Fibroblast of upper back skin (primary cell): ENCODE measurements around the gene MZF1.
"Not testable (repeated sequence)": the region's sequence is repeated elsewhere in the genome, so short reads cannot be mapped to it uniquely, and the experiment has no call there.

Source experiments
- DNase-seq: peaks from one replicate; pipeline ENCODE4 v3.0.0-alpha.2; 2013

MZF1 gene

GRCh38 chr19:58554494-58555368 lies 18.4 kb downstream of the MZF1 start, which contains the start of gene CHMP2A:
Gene CHMP2A, minus strand, starts transcription at chr19:58555105. Its CDS starts 893 bp downstream, at chr19:58554212.
- peak; percentile 96 for DNase-seq

DNA sequence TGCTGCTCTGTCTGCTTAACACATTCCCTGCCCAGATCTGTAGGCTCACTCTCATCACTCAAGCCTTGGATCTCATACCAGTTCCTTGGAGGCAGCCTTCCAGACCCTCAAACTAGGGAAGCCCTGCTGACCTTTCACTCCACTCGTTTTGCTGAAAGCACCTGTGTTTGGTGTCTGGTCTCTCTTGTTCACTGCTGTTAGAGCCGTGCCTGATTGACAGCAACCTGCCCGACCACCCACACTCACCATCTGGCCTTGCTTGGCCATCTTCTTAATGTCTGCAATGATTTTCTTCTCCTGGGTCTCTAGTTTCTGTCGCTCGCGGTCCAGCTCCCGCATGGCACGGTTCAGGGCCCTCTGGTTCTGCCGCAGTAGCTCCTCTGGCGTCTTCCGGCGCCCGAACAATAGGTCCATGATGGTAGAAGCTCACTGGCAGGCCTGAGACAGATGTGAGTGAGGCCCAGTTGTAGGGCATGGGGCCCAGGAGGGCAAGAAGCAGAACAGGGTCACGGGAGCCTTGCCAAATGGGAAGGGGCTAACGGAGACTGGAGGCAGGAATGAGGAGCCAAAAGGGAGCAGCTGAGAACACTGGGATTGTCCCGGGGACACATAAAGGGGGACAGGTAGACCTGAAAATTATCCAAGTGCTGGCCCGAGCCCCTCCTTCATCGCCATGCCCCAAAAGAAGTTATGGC lies 19.2 kb downstream of the MZF1 start:
- no peak for DNase-seq

DNA sequence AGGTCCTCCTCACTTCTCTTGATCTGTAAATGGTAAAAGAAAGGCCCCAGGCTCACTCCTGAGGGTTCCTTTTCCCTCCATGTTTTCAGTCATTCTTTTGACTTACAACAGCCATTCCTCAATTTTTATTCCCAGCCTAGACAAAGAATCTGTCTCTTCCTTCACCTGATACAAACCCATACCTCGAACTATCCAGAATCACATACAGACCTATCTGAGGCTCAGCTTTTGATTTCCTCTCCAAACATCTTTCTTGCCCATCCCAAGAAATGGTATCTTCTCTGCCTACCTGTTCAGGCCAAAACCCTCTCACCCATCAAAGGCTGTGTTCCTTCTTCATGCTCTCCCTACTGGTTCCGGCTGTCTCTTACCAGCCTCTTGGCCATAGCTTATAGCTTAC lies 20.5 kb downstream of the MZF1 start:
- DNase-seq = no peak

- no peak for DNase-seq
Observed at GRCh38 chr19:58551577-58552471, 21.3 kb downstream of the MZF1 start.

DNA sequence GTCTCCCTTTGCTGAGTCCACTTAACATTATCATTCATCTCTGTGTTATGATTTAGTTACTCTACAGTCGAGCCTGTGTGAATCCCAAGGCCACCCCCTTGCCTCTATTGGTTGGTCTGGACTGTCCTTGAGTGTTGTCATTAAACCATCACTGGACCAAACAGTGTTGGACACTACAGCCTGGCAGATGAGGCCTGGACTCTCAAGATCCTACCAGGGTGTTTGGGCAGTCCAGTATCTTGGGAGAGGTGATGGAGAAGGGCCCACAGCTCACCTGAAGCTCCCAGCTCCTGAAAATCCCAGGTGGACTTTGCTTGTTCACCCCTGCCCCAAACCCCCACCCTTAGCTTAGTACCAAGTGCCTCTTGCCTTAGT lies 22.0 kb downstream of the MZF1 start:
- no peak for DNase-seq

DNA sequence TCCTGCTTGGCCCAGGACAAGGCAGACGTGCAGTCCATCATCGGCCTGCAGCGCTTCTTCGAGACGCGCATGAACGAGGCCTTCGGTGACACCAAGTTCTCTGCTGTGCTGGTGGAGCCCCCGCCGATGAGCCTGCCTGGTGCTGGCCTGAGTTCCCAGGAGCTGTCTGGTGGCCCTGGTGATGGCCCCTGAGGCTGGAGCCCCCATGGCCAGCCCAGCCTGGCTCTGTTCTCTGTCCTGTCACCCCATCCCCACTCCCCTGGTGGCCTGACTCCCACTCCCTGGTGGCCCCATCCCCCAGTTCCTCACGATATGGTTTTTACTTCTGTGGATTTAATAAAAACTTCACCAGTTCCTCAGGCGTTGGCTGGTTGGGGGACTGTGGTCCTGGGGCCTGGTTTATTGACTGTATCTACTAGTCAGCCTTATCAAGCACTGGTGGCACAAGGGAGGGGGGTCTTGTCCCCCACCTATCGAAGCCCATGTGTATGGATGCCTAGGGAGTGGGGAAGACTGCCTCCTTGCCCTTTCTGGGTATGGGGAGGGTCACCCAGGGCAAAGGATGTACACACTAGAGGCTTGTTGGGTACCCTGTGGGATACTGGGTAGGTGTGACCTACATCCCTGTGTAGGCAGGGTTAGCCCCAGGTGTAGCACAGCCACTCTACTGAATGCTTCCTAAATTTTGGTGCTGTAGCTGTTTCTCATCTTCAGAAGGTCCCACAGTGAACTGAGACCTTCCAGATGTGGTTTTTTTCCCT lies 22.6 kb downstream of the MZF1 start:
- no peak for DNase-seq

DNA sequence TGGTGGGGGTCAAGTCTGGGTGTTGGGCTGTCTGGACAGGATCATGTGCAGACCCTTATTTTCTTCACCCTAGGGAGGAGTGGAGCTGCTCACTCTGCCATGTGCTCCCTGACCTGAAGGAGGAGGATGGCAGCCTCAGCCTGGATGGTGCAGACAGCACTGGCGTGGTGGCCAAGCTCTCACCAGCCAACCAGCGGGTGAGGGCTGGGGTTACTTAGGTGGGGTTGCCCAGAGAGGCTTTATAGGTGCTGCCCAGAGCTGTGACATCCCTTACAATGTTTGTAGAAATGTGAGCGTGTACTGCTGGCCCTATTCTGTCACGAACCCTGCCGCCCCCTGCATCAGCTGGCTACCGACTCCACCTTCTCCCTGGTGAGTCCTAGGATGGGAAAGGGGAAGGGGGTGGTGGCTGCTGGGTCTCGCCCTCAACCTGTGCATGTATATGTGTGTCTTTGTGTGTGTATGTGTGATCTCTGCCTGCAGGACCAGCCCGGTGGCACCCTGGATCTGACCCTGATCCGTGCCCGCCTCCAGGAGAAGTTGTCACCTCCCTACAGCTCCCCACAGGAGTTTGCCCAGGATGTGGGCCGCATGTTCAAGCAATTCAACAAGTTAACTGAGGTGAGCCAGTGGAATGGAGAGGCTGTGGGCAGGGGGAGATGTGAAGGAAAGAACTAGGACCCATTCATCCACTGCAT lies 23.3 kb downstream of the MZF1 start:
- no peak for DNase-seq

- no peak for DNase-seq
Observed at GRCh38 chr19:58548859-58549663, 24.1 kb downstream of the MZF1 start.

GRCh38 chr19:58547323-58548312 lies 25.5 kb downstream of the MZF1 start:
- no peak for DNase-seq

DNA sequence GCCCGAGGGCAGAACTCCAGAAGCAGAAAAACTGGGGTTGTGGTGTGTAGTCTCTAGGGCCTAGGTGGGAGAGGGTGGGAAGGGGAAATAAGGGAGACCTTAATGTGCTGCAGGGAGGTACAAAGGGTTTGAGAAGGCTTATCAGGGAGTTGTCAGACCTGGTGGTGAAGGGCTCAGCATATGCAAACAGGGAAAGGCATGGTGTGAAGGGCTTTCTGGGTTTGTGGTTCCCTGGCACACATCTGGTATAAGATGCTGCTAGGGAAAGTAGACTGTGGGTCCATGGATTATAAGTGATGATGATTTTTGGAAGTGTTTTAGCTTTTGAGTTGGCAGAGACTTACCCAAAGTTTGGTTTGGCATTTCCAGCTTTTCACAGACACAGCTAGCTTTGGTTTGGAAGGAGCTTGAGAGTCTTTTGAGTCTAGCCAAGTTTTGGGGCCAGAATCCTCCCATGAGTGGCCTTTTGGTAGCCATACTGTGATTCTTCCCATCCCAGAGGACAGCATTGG lies 27.1 kb downstream of the MZF1 start:
- no peak for DNase-seq

DNA sequence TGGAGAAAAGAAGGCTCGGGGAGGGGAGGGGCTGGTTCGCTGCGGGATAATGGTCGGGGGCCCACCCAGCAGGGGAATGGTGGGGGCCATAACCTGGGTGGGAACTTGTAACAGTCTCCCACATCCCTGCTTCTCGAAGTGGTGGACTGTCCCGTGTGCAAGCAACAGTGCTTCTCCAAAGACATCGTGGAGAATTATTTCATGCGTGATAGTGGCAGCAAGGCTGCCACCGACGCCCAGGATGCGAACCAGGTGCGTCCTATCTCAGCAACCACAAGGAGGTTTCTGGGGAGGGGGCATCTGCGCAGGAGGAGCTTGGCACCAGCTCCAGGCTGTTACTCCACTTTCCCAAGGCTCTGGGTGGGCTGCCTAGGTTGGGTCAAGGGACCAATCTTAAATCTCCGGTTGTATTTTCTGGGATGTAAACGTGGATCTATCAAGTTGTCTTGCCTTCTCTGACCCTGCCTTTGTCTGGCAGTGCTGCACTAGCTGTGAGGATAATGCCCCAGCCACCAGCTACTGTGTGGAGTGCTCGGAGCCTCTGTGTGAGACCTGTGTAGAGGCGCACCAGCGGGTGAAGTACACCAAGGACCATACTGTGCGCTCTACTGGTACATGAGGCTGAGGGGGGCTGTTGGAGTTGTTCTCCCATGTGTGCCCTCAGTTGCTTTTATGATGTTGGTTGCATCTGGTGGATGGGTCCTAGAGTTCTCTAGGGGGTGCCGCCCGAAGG lies 27.7 kb downstream of the MZF1 start:
- no peak for DNase-seq

DNA sequence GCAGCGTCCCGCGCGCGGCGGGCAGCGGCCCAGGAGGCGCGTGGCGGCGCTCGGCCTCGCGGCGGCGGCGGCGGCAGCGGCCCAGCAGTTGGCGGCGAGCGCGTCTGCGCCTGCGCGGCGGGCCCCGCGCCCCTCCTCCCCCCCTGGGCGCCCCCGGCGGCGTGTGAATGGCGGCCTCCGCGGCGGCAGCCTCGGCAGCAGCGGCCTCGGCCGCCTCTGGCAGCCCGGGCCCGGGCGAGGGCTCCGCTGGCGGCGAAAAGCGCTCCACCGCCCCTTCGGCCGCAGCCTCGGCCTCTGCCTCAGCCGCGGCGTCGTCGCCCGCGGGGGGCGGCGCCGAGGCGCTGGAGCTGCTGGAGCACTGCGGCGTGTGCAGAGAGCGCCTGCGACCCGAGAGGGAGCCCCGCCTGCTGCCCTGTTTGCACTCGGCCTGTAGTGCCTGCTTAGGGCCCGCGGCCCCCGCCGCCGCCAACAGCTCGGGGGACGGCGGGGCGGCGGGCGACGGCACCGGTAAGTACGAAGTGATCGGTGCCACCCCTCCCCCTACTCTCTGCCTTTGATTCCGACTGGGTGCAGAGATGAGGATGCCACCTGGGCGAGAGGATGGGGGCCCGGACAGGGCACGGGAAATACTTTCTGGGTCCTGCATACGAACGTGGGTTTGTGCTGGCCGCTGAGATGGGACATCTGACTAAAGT lies 28.4 kb downstream of the MZF1 start:
- no peak for DNase-seq

DNA sequence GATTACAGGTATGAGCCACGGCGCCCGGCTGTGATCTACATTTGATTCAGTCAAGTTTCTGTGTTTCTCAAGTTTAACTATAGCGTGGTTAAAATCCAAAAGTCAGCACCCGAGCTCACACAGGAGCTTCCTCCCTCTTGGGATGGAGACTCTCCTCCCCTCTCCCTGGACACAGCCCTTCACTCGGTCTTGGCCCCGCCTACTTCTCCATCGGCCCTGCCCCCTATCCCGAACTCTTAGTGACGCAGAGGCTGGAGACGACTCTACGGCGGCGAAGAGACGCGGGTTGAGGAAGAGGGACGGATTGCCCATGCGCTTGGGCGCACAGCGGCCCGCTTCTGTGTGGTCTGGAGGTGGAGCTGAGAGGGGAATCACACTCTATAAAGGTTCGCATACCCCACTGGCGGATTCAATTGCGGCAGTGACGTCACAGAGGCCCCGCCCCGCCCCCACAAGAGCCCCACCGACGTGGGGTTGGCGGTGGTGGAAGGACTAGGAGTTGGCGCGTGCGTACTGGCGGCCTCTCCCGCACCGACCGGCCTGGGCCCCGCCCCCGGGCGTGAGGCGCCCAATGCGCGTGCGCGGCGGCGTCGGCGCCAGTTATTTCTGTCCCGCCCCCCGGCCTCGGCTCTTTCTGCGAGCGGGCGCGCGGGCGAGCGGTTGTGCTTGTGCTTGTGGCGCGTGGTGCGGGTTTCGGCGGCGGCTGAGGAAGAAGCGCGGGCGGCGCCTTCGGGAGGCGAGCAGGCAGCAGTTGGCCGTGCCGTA lies 29.1 kb downstream of the MZF1 start, which contains the start of gene TRIM28:
TSS of gene TRIM28 (plus strand) at position 239 of the 765 bp plus-strand sequence. CDS start 694 bp downstream, outside the sequence.
- DNase-seq = peak; percentile 100

- DNase-seq = not testable (repeated sequence)
Observed at GRCh38 chr19:58542641-58543372, 30.3 kb downstream of the MZF1 start.

DNA sequence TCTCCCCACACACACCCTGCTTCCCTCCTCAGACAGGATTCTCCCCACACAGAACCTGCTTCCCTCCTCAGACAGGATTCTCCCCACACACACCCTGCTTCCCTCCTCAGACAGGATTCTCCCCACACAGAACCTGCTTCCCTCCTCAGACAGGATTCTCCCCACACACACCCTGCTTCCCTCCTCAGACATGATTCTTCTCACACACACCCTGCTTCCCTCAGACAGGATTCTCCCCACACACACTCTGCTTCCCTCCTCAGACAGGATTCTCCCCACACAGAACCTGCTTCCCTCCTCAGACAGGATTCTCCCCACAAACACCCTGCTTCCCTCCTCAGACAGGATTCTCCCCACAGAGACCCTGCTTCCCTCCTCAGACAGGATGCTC lies 34.0 kb downstream of the MZF1 start:
- DNase-seq = not testable (repeated sequence)
